HEK293 (cell line): ENCODE data around the gene DLGAP3.
"Not testable (repeated sequence)": the region's sequence is repeated elsewhere in the genome, so short reads cannot be mapped to it uniquely, and the experiment has no call there.

Source experiments
- ZNF24 ChIP-seq: fragments of 450-650 bp; formaldehyde crosslinking; IDR thresholded peaks from 2 replicates; pipeline ENCODE4 v1.5.1; 2016; ENCODE audit warnings: missing biosample characterization, missing genetic modification characterization
- ZNF416 ChIP-seq: fragments of 450-650 bp; formaldehyde crosslinking; IDR thresholded peaks from 2 replicates; pipeline ENCODE4 v1.5.1; 2016; ENCODE audit warnings: missing biosample characterization, missing genetic modification characterization
- ZNF561 ChIP-seq: fragments of 450-650 bp; IDR thresholded peaks from 2 replicates; pipeline ENCODE4 v1.5.1; 2018; ENCODE audit warnings: missing biosample characterization, missing genetic modification characterization, borderline replicate concordance
- ZNF571 ChIP-seq: fragments of 450-650 bp; formaldehyde crosslinking; IDR thresholded peaks from 2 replicates; pipeline ENCODE4 v1.5.0; 2017; ENCODE audit warnings: missing biosample characterization, missing genetic modification characterization
- ZNF623 ChIP-seq: fragments of 450-650 bp; formaldehyde crosslinking; IDR thresholded peaks from 2 replicates; pipeline ENCODE4 v1.5.1; 2016; ENCODE audit warnings: missing biosample characterization, missing genetic modification characterization
- TF ChIP-seq, protein P1 (sequence below): fragments of 450-650 bp; formaldehyde crosslinking; IDR thresholded peaks from 2 replicates; pipeline ENCODE4 v1.5.1; 2016; ENCODE audit warnings: missing biosample characterization, missing genetic modification characterization
- TF ChIP-seq, protein P2 (sequence below): fragments of 450-650 bp; IDR thresholded peaks from 2 replicates; pipeline ENCODE4 v1.5.1; 2018; ENCODE audit warnings: missing biosample characterization, mild to moderate bottlenecking, missing genetic modification characterization
- TF ChIP-seq, protein P3 (sequence below): fragments of 450-650 bp; formaldehyde crosslinking; IDR thresholded peaks from 2 replicates; pipeline ENCODE4; 2016; ENCODE audit warnings: missing biosample characterization, missing genetic modification characterization
- TF ChIP-seq, protein P4 (sequence below): fragments of 450-650 bp; formaldehyde crosslinking; IDR thresholded peaks from 2 replicates; pipeline ENCODE4 v1.5.1; 2016; ENCODE audit warnings: missing biosample characterization, missing genetic modification characterization
- TF ChIP-seq, protein P5 (sequence below): fragments of 450-650 bp; formaldehyde crosslinking; IDR thresholded peaks from 2 replicates; pipeline ENCODE4 v1.5.1; 2016; ENCODE audit warnings: missing biosample characterization, missing genetic modification characterization, low read depth
- TF ChIP-seq, protein P6 (sequence below): fragments of 450-650 bp; formaldehyde crosslinking; IDR thresholded peaks from 2 replicates; pipeline ENCODE4 v1.5.1; 2016; ENCODE audit warnings: missing biosample characterization, missing genetic modification characterization

DNA sequence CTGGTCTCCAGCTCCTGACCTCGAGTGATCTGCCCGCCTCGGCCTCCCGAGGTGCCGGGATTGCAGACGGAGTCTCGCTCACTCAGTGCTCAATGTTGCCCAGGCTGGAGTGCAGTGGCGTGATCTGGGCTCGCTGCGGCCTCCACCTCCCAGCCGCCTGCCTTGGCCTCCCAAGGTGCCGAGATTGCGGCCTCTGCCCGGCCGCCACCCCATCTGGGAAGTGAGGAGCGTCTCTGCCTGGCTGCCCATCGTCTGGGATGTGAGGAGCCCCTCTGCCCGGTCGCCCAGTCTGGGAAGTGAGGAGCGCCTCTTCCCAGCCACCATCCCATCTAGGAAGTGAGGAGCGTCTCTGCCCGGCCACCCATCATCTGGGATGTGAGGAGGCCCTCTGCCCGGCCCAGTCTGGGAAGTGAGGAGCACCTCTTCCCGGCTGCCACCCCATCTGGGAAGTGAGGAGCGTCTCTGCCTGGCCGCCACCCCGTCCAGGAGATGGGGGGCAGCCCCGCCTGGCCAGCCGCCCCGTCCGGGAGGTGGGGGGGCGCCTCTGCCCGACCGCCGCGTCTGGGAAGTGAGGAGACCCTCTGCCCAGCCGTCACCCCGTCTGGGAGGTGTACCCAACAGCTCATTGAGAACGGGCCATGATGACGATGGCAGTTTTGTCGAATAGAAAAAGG is 18.3 kb upstream of the DLGAP3 start:
- TF ChIP-seq, protein P1, sequence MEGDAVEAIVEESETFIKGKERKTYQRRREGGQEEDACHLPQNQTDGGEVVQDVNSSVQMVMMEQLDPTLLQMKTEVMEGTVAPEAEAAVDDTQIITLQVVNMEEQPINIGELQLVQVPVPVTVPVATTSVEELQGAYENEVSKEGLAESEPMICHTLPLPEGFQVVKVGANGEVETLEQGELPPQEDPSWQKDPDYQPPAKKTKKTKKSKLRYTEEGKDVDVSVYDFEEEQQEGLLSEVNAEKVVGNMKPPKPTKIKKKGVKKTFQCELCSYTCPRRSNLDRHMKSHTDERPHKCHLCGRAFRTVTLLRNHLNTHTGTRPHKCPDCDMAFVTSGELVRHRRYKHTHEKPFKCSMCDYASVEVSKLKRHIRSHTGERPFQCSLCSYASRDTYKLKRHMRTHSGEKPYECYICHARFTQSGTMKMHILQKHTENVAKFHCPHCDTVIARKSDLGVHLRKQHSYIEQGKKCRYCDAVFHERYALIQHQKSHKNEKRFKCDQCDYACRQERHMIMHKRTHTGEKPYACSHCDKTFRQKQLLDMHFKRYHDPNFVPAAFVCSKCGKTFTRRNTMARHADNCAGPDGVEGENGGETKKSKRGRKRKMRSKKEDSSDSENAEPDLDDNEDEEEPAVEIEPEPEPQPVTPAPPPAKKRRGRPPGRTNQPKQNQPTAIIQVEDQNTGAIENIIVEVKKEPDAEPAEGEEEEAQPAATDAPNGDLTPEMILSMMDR, result not testable (repeated sequence)
- TF ChIP-seq ZNF571, ZNF24, ZNF561, ZNF623, ZNF416 (tag by site-specific recombination): not testable (repeated sequence)
- TF ChIP-seq, protein P2, sequence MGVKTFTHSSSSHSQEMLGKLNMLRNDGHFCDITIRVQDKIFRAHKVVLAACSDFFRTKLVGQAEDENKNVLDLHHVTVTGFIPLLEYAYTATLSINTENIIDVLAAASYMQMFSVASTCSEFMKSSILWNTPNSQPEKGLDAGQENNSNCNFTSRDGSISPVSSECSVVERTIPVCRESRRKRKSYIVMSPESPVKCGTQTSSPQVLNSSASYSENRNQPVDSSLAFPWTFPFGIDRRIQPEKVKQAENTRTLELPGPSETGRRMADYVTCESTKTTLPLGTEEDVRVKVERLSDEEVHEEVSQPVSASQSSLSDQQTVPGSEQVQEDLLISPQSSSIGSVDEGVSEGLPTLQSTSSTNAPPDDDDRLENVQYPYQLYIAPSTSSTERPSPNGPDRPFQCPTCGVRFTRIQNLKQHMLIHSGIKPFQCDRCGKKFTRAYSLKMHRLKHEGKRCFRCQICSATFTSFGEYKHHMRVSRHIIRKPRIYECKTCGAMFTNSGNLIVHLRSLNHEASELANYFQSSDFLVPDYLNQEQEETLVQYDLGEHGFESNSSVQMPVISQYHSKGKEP (tag by site-specific recombination), result not testable (repeated sequence)
- TF ChIP-seq, protein P3, sequence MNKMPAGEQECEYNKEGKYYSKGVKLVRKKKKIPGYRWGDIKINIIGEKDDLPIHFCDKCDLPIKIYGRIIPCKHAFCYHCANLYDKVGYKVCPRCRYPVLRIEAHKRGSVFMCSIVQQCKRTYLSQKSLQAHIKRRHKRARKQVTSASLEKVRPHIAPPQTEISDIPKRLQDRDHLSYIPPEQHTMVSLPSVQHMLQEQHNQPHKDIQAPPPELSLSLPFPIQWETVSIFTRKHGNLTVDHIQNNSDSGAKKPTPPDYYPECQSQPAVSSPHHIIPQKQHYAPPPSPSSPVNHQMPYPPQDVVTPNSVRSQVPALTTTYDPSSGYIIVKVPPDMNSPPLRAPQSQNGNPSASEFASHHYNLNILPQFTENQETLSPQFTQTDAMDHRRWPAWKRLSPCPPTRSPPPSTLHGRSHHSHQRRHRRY, result not testable (repeated sequence)
- TF ChIP-seq, protein P4, sequence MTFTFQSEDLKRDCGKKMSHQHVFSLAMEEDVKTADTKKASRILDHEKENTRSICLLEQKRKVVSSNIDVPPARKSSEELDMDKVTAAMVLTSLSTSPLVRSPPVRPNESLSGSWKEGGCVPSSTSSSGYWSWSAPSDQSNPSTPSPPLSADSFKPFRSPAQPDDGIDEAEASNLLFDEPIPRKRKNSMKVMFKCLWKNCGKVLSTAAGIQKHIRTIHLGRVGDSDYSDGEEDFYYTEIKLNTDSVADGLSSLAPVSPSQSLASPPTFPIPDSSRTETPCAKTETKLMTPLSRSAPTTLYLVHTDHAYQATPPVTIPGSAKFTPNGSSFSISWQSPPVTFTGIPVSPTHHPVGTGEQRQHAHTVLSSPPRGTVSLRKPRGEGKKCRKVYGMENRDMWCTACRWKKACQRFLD (tag by site-specific recombination), result not testable (repeated sequence)
- TF ChIP-seq, protein P5, sequence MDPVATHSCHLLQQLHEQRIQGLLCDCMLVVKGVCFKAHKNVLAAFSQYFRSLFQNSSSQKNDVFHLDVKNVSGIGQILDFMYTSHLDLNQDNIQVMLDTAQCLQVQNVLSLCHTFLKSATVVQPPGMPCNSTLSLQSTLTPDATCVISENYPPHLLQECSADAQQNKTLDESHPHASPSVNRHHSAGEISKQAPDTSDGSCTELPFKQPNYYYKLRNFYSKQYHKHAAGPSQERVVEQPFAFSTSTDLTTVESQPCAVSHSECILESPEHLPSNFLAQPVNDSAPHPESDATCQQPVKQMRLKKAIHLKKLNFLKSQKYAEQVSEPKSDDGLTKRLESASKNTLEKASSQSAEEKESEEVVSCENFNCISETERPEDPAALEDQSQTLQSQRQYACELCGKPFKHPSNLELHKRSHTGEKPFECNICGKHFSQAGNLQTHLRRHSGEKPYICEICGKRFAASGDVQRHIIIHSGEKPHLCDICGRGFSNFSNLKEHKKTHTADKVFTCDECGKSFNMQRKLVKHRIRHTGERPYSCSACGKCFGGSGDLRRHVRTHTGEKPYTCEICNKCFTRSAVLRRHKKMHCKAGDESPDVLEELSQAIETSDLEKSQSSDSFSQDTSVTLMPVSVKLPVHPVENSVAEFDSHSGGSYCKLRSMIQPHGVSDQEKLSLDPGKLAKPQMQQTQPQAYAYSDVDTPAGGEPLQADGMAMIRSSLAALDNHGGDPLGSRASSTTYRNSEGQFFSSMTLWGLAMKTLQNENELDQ (tag by site-specific recombination), result not testable (repeated sequence)
- TF ChIP-seq, protein P6, sequence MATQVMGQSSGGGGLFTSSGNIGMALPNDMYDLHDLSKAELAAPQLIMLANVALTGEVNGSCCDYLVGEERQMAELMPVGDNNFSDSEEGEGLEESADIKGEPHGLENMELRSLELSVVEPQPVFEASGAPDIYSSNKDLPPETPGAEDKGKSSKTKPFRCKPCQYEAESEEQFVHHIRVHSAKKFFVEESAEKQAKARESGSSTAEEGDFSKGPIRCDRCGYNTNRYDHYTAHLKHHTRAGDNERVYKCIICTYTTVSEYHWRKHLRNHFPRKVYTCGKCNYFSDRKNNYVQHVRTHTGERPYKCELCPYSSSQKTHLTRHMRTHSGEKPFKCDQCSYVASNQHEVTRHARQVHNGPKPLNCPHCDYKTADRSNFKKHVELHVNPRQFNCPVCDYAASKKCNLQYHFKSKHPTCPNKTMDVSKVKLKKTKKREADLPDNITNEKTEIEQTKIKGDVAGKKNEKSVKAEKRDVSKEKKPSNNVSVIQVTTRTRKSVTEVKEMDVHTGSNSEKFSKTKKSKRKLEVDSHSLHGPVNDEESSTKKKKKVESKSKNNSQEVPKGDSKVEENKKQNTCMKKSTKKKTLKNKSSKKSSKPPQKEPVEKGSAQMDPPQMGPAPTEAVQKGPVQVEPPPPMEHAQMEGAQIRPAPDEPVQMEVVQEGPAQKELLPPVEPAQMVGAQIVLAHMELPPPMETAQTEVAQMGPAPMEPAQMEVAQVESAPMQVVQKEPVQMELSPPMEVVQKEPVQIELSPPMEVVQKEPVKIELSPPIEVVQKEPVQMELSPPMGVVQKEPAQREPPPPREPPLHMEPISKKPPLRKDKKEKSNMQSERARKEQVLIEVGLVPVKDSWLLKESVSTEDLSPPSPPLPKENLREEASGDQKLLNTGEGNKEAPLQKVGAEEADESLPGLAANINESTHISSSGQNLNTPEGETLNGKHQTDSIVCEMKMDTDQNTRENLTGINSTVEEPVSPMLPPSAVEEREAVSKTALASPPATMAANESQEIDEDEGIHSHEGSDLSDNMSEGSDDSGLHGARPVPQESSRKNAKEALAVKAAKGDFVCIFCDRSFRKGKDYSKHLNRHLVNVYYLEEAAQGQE (tag by site-specific recombination), result not testable (repeated sequence)
